ENCODE data around the gene HSDL1. TPM values are rescaled to one million over a fixed set of nuclear protein-coding genes. Genes with fewer than 3 reads are reported as not detected.
"Not testable (repeated sequence)": the region's sequence is repeated elsewhere in the genome, so short reads cannot be mapped to it uniquely, and the experiment has no call there.

The HSDL1 gene
- total and polyA plus RNA-seq, 4 donors = 12.6 to 41.3 (median 16.7) TPM

DNA sequence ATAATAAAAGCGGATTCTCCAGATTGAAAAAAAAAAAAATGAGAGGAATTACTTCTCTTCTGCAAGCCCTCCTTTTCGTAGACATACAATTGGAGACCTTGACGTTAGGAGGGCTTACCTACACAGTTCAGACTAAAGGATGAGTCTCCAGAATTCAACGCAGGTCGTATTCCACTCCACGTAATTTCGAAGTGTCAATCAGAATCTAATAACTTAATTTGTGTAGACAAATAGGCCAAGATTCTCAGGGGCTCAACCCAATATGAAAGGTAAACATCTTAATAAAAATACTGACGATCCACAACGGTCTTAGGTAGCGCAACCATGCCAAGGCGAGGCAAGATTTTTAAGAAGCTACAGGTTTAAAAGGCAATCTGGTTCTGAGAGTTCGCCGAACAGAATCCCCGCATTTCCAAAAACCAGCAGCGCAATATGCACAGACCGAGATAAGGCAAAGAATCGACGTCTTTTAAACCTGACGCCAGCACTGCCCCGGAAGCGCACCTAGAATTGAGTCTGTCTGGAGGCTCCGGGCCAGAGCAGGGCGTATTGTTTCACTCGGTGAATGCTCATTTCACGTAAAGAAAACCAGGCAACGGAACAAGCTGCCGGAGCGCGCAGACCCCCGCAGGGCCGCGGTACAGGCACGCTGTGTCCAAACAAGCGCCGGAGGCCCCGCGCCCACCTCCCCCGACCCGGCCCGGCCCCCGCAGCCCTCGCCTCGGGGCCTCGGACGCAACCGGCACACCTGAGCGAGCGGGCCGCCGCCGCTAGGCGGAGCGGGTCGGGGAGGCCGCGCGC lies 28.9 kb downstream of the HSDL1 start:
- TF ChIP-seq, protein P1, sequence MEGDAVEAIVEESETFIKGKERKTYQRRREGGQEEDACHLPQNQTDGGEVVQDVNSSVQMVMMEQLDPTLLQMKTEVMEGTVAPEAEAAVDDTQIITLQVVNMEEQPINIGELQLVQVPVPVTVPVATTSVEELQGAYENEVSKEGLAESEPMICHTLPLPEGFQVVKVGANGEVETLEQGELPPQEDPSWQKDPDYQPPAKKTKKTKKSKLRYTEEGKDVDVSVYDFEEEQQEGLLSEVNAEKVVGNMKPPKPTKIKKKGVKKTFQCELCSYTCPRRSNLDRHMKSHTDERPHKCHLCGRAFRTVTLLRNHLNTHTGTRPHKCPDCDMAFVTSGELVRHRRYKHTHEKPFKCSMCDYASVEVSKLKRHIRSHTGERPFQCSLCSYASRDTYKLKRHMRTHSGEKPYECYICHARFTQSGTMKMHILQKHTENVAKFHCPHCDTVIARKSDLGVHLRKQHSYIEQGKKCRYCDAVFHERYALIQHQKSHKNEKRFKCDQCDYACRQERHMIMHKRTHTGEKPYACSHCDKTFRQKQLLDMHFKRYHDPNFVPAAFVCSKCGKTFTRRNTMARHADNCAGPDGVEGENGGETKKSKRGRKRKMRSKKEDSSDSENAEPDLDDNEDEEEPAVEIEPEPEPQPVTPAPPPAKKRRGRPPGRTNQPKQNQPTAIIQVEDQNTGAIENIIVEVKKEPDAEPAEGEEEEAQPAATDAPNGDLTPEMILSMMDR (IDR thresholded peaks at IDR 0.05; ENCODE audit: control extremely low read depth, extremely low read depth) = no peak
- peaks cover 0 to 3% (median 0%) of the 10 kb centered on the region in 4 donors for H3K36me3 ChIP-seq (ENCODE audit: control insufficient read depth in 4 of 4, insufficient read depth in 4 of 4, low read length in 4 of 4)
- H3K9ac ChIP-seq (ENCODE audit: insufficient read depth in 1 of 2, low read length in 2 of 2) = peak overlapping the region; percentile 76 to 89
- H3K27me3 ChIP-seq (ENCODE audit: control insufficient read depth in 3 of 3, insufficient read depth in 3 of 3, low read length in 2 of 3) = no peaks in the 10 kb centered on the region
- peaks cover 5 to 14% (median 9%) of the 10 kb centered on the region in 5 donors for H3K4me1 ChIP-seq (ENCODE audit: control insufficient read depth in 5 of 5, insufficient read depth in 5 of 5, low read length in 5 of 5)
- DNase-seq (peak in 1 of 3 donors; percentile 43), ATAC-seq (ENCODE audit: insufficient read depth, low FRiP score) (no peak)
- H3K9me3 ChIP-seq (ENCODE audit: control insufficient read depth in 4 of 4, insufficient read depth in 3 of 4, low read length in 3 of 4) = no peaks in the 10 kb centered on the region
- H3K27ac ChIP-seq (ENCODE audit: low read depth in 1 of 2, low read length in 1 of 2) = peak overlapping the region; percentile 94 to 96
- 1 to 2% methylated on average over 51 to 57 of the region's 57 CpGs for WGBS, 2 donors
- peak overlapping the region; percentile 86 for H3K4me3 ChIP-seq

DNA sequence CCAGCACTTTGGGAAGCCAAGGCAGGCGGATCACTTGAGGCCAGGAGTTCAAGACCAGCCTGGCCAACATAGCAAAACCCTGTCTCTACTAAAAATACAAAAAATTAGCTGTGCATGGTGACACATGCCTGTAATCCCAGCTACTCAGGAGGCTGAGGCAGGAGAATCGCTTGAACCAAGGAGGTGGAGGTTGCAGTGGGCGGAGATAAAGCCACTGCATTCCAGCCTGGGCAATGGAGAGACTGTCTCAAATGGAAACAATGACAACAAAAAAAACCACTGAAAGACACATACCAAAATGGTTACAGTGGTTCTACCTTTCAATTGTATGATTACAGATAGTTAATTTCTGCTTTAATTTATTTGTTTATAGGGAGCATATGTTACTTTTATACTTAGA lies 33.0 kb downstream of the HSDL1 start:
- H3K4me3 ChIP-seq; H3K36me3 ChIP-seq (ENCODE audit: control insufficient read depth in 4 of 4, insufficient read depth in 4 of 4, low read length in 4 of 4); H3K9ac ChIP-seq (ENCODE audit: insufficient read depth in 1 of 2, low read length in 2 of 2); DNase-seq; H3K9me3 ChIP-seq (ENCODE audit: control insufficient read depth in 4 of 4, insufficient read depth in 3 of 4, low read length in 3 of 4); H3K27me3 ChIP-seq (ENCODE audit: control insufficient read depth in 3 of 3, insufficient read depth in 3 of 3, low read length in 2 of 3); H3K27ac ChIP-seq (ENCODE audit: low read depth in 1 of 2, low read length in 1 of 2); ATAC-seq (ENCODE audit: insufficient read depth, low FRiP score): not testable (repeated sequence)
- H3K4me1 ChIP-seq (ENCODE audit: control insufficient read depth in 5 of 5, insufficient read depth in 5 of 5, low read length in 5 of 5) = peaks cover 5 to 26% (median 5%) of the 10 kb centered on the region in 5 donors
- WGBS, 2 donors = 93 to 96% methylated on average over 3 of the region's 3 CpGs

DNA sequence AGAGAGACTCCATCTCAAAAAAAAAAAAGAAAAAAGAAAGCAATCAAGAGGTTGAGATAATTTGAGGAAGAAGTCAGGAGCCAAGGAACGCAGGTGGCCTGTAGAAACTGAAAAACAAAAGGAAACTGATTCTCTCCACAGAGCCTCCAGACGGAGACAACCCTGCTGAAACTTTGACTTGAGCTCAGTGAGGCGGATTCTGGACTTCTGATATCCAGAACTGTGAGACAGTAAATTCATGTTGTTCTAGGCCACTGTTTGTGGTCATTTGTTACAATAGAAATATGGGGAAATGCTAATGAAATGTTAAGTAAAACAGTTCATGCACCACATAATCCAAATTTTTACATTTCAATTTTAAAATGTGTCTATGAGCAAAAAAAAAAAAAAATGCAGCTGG lies 33.5 kb downstream of the HSDL1 start:
- Histone ChIP-seq H3K9me3 (ENCODE audit: control insufficient read depth in 4 of 4, insufficient read depth in 3 of 4, low read length in 3 of 4) (no peaks in the 10 kb centered on the region), H3K4me3 (no peak overlapping the region), H3K27me3 (ENCODE audit: control insufficient read depth in 3 of 3, insufficient read depth in 3 of 3, low read length in 2 of 3) (no peaks in the 10 kb centered on the region), H3K4me1 (ENCODE audit: control insufficient read depth in 5 of 5, insufficient read depth in 5 of 5, low read length in 5 of 5) (peaks cover 5 to 26% (median 5%) of the 10 kb centered on the region in 5 donors), H3K27ac (ENCODE audit: low read depth in 1 of 2, low read length in 1 of 2) (no peak overlapping the region), H3K9ac (ENCODE audit: insufficient read depth in 1 of 2, low read length in 2 of 2) (no peak overlapping the region), H3K36me3 (ENCODE audit: control insufficient read depth in 4 of 4, insufficient read depth in 4 of 4, low read length in 4 of 4) (peaks cover 3 to 9% (median 5%) of the 10 kb centered on the region in 4 donors)
- no peak for DNase-seq
- 58 to 80% methylated on average over 3 of the region's 3 CpGs for WGBS, 2 donors
- no peak for ATAC-seq (ENCODE audit: insufficient read depth, low FRiP score)
- TF ChIP-seq, protein P1 (IDR thresholded peaks at IDR 0.05; ENCODE audit: control extremely low read depth, extremely low read depth) = no peak

- Histone ChIP-seq H3K4me3 (no peak overlapping the region), H3K9me3 (ENCODE audit: control insufficient read depth in 4 of 4, insufficient read depth in 3 of 4, low read length in 3 of 4) (no peaks in the 10 kb centered on the region), H3K27me3 (ENCODE audit: control insufficient read depth in 3 of 3, insufficient read depth in 3 of 3, low read length in 2 of 3) (no peaks in the 10 kb centered on the region), H3K9ac (ENCODE audit: insufficient read depth in 1 of 2, low read length in 2 of 2) (no peak overlapping the region), H3K36me3 (ENCODE audit: control insufficient read depth in 4 of 4, insufficient read depth in 4 of 4, low read length in 4 of 4) (peaks cover 3 to 14% (median 7%) of the 10 kb centered on the region in 4 donors), H3K27ac (ENCODE audit: low read depth in 1 of 2, low read length in 1 of 2) (peak overlapping the region in 1 of 2 donors; percentile 55), H3K4me1 (ENCODE audit: control insufficient read depth in 5 of 5, insufficient read depth in 5 of 5, low read length in 5 of 5) (peaks cover 3 to 25% (median 4%) of the 10 kb centered on the region in 5 donors)
- TF ChIP-seq, protein P1 (IDR thresholded peaks at IDR 0.05; ENCODE audit: control extremely low read depth, extremely low read depth) = no peak
- ATAC-seq (ENCODE audit: insufficient read depth, low FRiP score) (no peak), DNase-seq (no peak)
- 79 to 92% methylated on average over 3 of the region's 3 CpGs for WGBS, 2 donors
Measured at GRCh38 chr16:84110527-84110926, 34.5 kb downstream of the HSDL1 start.

Data from lung (tissue), 12 donors.